Thoracic aorta (tissue), 2 donors: ENCODE results near the gene FLRT2. TPM values are rescaled to one million over a fixed set of nuclear protein-coding genes. Genes with fewer than 3 reads are reported as not detected.

ENCODE experiments used
- ATAC-seq: fragments of 150-250 bp; one replicate; pipeline ENCODE4 v1.8.0; 2017; ENCODE audit warnings: low read depth; ENCODE audit not compliant: insufficient number of reproducible peaks, low FRiP score
- DNase-seq: peaks from one replicate; pipeline ENCODE4 v3.0.0-alpha.2; 2020; ENCODE audit warnings: low spot score
- H3K27ac ChIP-seq, 2 donors: fragments of 200-600 bp; sonication (generic); 1 replicate in 1 of 2; 2 replicates in 1 of 2; pipeline ENCODE4 v1.5.1; 2016; ENCODE audit warnings: mild to moderate bottlenecking in 2 of 2, moderate library complexity in 2 of 2
- H3K27me3 ChIP-seq: fragments of 200-600 bp; sonication (generic); replicated peaks from 2 replicates; pipeline ENCODE4 v1.6.0; 2016; ENCODE audit warnings: mild to moderate bottlenecking; ENCODE audit not compliant: insufficient read depth
- H3K36me3 ChIP-seq: fragments of 200-600 bp; sonication (generic); one replicate; pipeline ENCODE4 v1.5.1; 2016
- H3K4me1 ChIP-seq, 2 donors: fragments of 200-600 bp; sonication (generic); 1 replicate in 1 of 2; 2 replicates in 1 of 2; pipeline versions ENCODE4 v1.5.1 to v1.6.0; 2016; ENCODE audit warnings: low read depth in 2 of 2, mild to moderate bottlenecking in 1 of 2; ENCODE audit not compliant: control insufficient read depth in 1 of 2
- H3K4me3 ChIP-seq: fragments of 200-600 bp; sonication (generic); 2 replicates; pipeline ENCODE4 v1.5.1; 2016; ENCODE audit warnings: mild to moderate bottlenecking
- H3K9me3 ChIP-seq: fragments of 200-600 bp; sonication (generic); 2 replicates; pipeline ENCODE4 v1.5.1; 2016
- total RNA-seq, 2 donors: library from RNA; depleted of rRNA; stranded (reverse); fragments of >200 nt; gene quantifications; one replicate each; pipeline versions ENCODE4 v1.1.0 to v1.2.3, GENCODE V29; 2016
- TF ChIP-seq, protein P1 (sequence below): fragments of 200-600 bp; sonication (generic); IDR thresholded peaks from one replicate; pipeline ENCODE4 v1.5.1; 2019; ENCODE audit warnings: antibody characterized with exemption

The FLRT2 gene
- total RNA-seq, 2 donors from 2014 or later = 20.1 to 45.4 TPM

DNA sequence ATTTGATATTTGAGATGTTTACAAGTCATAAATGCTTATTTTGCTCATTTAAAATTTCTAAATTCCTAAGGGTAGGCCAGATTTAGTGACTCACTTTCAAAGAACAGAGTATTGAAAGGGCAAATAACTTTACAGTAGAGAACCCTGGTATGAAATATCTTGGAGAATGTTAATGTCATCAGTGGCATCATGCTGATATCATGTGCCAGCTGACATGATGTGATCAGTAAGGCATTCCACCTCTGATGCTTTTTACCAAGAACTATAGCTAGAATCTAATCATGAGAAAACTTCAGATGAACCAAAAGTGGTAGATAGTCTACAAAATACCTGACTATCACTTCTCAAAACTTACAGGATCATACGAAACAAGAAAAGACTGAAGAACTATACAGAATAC lies 2.9 kb upstream of the FLRT2 start:
- Histone ChIP-seq H3K4me3 (no peak overlapping the region), H3K9me3 (no peaks in the 10 kb centered on the region), H3K4me1 (peaks cover under 1 to 27% of the 10 kb centered on the region in 2 donors), H3K36me3 (no peaks in the 10 kb centered on the region), H3K27ac (no peak overlapping the region), H3K27me3 (no peaks in the 10 kb centered on the region)
- TF ChIP-seq, protein P1, sequence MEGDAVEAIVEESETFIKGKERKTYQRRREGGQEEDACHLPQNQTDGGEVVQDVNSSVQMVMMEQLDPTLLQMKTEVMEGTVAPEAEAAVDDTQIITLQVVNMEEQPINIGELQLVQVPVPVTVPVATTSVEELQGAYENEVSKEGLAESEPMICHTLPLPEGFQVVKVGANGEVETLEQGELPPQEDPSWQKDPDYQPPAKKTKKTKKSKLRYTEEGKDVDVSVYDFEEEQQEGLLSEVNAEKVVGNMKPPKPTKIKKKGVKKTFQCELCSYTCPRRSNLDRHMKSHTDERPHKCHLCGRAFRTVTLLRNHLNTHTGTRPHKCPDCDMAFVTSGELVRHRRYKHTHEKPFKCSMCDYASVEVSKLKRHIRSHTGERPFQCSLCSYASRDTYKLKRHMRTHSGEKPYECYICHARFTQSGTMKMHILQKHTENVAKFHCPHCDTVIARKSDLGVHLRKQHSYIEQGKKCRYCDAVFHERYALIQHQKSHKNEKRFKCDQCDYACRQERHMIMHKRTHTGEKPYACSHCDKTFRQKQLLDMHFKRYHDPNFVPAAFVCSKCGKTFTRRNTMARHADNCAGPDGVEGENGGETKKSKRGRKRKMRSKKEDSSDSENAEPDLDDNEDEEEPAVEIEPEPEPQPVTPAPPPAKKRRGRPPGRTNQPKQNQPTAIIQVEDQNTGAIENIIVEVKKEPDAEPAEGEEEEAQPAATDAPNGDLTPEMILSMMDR = no peak
- DNase-seq (no peak), ATAC-seq (no peak)

DNA sequence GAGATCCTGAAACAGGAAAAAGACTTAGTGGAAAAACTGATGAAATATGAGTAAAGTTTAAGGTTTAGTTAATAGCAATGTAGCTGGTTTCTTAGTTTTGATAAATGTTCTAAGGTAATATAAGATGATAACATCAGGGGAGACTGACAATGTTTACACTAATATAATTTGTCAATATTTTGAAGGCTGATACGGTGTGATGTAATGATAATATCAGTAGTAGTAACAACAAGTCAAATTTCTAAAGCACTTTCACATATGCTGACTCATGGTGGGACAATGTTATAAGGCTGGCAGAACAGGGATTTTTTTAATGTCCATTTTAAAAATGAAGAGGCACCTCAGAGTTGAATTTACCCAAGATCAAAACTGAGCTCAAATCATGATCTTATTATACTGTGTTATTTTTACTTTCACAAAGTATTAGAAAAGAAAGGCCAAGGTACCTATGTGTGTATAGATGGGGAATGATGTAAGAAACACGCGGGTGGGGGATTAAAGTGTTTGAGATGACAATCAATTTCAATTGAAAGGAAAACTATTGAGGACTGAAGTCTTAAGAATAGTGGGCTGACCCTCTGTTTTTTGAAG lies 2.4 kb upstream of the FLRT2 start:
- no peak for ATAC-seq
- H3K4me3 ChIP-seq = no peak overlapping the region
- TF ChIP-seq, protein P1 = no peak
- H3K27ac ChIP-seq = no peak overlapping the region
- no peaks in the 10 kb centered on the region for H3K36me3 ChIP-seq
- H3K9me3 ChIP-seq = no peaks in the 10 kb centered on the region
- peaks cover 6 to 32% of the 10 kb centered on the region in 2 donors for H3K4me1 ChIP-seq
- DNase-seq = no peak
- no peaks in the 10 kb centered on the region for H3K27me3 ChIP-seq

- ATAC-seq = no peak
Observed at GRCh38 chr14:85528080-85528896, 1.7 kb upstream of the FLRT2 start.

GRCh38 chr14:85528897-85529631 lies 880 bp upstream of the FLRT2 start:
- TF ChIP-seq, protein P1 = no peak
- Histone ChIP-seq H3K9me3 (no peaks in the 10 kb centered on the region), H3K27me3 (no peaks in the 10 kb centered on the region), H3K36me3 (no peaks in the 10 kb centered on the region), H3K4me1 (peaks cover 13 to 46% of the 10 kb centered on the region in 2 donors), H3K4me3 (peak overlapping the region; percentile 77), H3K27ac (peak overlapping the region; percentile 20 to 62)
- no peak for DNase-seq
- no peak for ATAC-seq

More at GRCh38 chr14:85528080-85528896, 1.7 kb upstream of the FLRT2 start:
- Histone ChIP-seq H3K27me3 (no peaks in the 10 kb centered on the region), H3K9me3 (no peaks in the 10 kb centered on the region), H3K4me1 (peaks cover 12 to 40% of the 10 kb centered on the region in 2 donors), H3K27ac (peak overlapping the region in 1 of 2 donors; percentile 62), H3K36me3 (no peaks in the 10 kb centered on the region), H3K4me3 (peak overlapping the region; percentile 77)
- TF ChIP-seq, protein P1 = peak; percentile 23
- DNase-seq = no peak

DNA sequence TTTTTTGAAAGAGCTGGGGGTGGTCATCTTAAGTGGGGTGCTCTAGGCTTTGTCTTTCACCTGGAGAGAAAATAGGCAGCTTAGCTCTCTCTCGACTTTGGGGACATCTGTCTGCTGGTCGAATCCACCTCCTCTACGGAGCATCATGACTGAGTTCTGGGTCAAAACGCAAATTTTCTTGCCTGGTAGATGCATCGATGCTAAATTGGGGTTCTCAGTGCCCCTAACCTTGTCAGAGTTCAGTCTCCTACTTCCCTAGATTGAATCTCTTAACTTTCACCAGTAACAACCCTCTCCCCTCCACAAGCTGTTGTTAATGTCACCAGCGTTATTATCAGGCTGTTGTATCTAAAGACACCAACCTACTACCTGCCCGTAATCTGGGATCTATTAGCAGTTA lies 682 bp downstream of the FLRT2 start:
- no peaks in the 10 kb centered on the region for H3K9me3 ChIP-seq
- H3K36me3 ChIP-seq = no peaks in the 10 kb centered on the region
- H3K4me1 ChIP-seq = peaks cover 13 to 55% of the 10 kb centered on the region in 2 donors
- no peak for ATAC-seq
- DNase-seq = no peak
- TF ChIP-seq, protein P1 = no peak
- H3K27me3 ChIP-seq = no peaks in the 10 kb centered on the region
- H3K4me3 ChIP-seq = peak overlapping the region; percentile 77
- H3K27ac ChIP-seq = peak overlapping the region; percentile 18 to 62
